Upper lobe of left lung (tissue), 6 donors: ENCODE data around the gene UBE2S. TPM values are rescaled to one million over a fixed set of nuclear protein-coding genes. Genes with fewer than 3 reads are reported as not detected.

Experiments
- ATAC-seq, 2 donors: fragments of 200-7000 bp; cut with Tn5 transposase; one replicate each; pipeline ENCODE4 v1.9.1; 2022; ENCODE audit warnings: mild to moderate bottlenecking in 2 of 2, moderate library complexity in 2 of 2; ENCODE audit not compliant: low FRiP score in 2 of 2
- DNase-seq, 2 donors: peaks; one replicate each; pipeline ENCODE4 v3.0.0-alpha.2; 2019 to 2020
- H3K27ac ChIP-seq, 4 donors: fragments of 200-600 bp; sonication (generic); one replicate each; pipeline ENCODE4 v1.5.1; 2016 to 2019
- H3K27me3 ChIP-seq, 4 donors: fragments of 200-600 bp; sonication (generic); one replicate each; pipeline ENCODE4 v1.5.1; 2017 to 2019
- H3K36me3 ChIP-seq, 4 donors: fragments of 200-600 bp; sonication (generic); one replicate each; pipeline ENCODE4 v1.5.1; 2016 to 2019
- H3K4me1 ChIP-seq, 4 donors: fragments of 200-600 bp; sonication (generic); one replicate each; pipeline ENCODE4 v1.5.1; 2018 to 2019
- H3K4me3 ChIP-seq, 4 donors: fragments of 200-600 bp; sonication (generic); one replicate each; pipeline ENCODE4 v1.5.1; 2017 to 2019; ENCODE audit warnings: mild to moderate bottlenecking in 2 of 4, moderate library complexity in 1 of 4
- H3K9me3 ChIP-seq, 4 donors: fragments of 200-600 bp; sonication (generic); one replicate each; pipeline ENCODE4 v1.5.1; 2018 to 2019
- EP300 ChIP-seq, 4 donors: sonication (generic); formaldehyde crosslinking; IDR thresholded peaks; one replicate each; pipeline ENCODE4 v1.5.1; 2017; ENCODE audit warnings: antibody characterized with exemption in 4 of 4, control low read depth in 2 of 4
- POLR2A ChIP-seq, 4 donors: fragments of 450-650 bp; IDR thresholded peaks; one replicate each; pipeline ENCODE4 v1.5.1; 2016 to 2017; ENCODE audit warnings: antibody characterized with exemption in 4 of 4, mild to moderate bottlenecking in 2 of 4
- POLR2AphosphoS5 ChIP-seq, 2 donors: sonication (generic); formaldehyde crosslinking; IDR thresholded peaks; one replicate each; pipeline ENCODE4 v1.5.1; 2017; ENCODE audit warnings: antibody characterized with exemption in 2 of 2
- WGBS, 2 donors: methylation state at CpG; one replicate each; pipeline ENCODE4 v1.1.5; 2017 to 2018; 5-methylcytosine and 5-hydroxymethylcytosine counted together
- total RNA-seq, 6 donors: library from RNA; depleted of rRNA in 4 of 6; stranded (reverse); fragments of >200 nt in 4 of 6; gene quantifications; one replicate each; pipeline versions ENCODE4 v1.1.0 to v1.2.1, GENCODE V29; 2016 to 2021
- TF ChIP-seq, protein P1 (sequence below), 6 experiments: fragments of 450-650 bp in 4 of 6; fragments of 200-600 bp in 2 of 6; sonication (generic) in 2 of 6; IDR thresholded peaks; one replicate each; pipeline ENCODE4 v1.5.1; 2016 to 2019; ENCODE audit warnings: antibody characterized with exemption in 6 of 6
- donor health status: DM: no; HTN: no; CAD: no; lungs with moderate emphysema.
- donor health status: DM: no; HTN: yes; CAD: no; lungs with severe emphysema.

The UBE2S gene
- total RNA-seq, 6 donors from 2014 or later, result 6.5 to 31.6 (median 19.0) TPM

- Histone ChIP-seq H3K9me3 (no peaks in the 10 kb centered on the region), H3K36me3 (no peaks in the 10 kb centered on the region), H3K27me3 (peaks cover 0 to 40% (median 6%) of the 10 kb centered on the region in 4 donors), H3K27ac (no peak overlapping the region), H3K4me3 (no peak overlapping the region), H3K4me1 (no peaks in the 10 kb centered on the region)
- WGBS, 2 donors, result 62 to 83% methylated on average over 4 of the region's 4 CpGs
- ATAC-seq, result no peak
- TF ChIP-seq EP300 (IDR thresholded peaks at IDR 0.05), result no peak
- TF ChIP-seq POLR2AphosphoS5 (IDR thresholded peaks at IDR 0.05), result no peak
- TF ChIP-seq, protein P1, sequence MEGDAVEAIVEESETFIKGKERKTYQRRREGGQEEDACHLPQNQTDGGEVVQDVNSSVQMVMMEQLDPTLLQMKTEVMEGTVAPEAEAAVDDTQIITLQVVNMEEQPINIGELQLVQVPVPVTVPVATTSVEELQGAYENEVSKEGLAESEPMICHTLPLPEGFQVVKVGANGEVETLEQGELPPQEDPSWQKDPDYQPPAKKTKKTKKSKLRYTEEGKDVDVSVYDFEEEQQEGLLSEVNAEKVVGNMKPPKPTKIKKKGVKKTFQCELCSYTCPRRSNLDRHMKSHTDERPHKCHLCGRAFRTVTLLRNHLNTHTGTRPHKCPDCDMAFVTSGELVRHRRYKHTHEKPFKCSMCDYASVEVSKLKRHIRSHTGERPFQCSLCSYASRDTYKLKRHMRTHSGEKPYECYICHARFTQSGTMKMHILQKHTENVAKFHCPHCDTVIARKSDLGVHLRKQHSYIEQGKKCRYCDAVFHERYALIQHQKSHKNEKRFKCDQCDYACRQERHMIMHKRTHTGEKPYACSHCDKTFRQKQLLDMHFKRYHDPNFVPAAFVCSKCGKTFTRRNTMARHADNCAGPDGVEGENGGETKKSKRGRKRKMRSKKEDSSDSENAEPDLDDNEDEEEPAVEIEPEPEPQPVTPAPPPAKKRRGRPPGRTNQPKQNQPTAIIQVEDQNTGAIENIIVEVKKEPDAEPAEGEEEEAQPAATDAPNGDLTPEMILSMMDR (IDR thresholded peaks at IDR 0.05), result no peak
- no peak for DNase-seq
Observed at GRCh38 chr19:55434356-55434919, 26.9 kb upstream of the UBE2S start.

DNA sequence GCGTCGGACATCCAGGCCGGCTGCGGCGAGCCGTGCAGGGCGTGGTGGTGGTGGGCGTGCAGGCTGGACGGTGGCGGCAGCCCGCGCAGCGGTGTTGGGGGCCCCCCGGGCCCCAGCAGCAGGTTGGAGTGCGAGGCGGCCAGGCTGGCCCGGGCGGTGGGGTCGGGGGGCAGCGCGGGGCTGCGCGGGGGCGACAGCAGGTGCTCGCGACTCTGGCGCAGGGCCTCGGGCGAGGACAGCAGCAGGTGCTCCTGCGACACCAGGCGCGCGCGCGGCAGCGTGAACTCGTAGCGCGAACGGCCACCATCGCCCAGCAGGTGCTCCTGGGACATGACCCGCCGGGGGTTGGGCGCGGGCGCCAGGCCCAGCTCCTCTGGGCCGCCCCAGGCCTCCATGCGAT, 25.7 kb upstream of the UBE2S start:
- no peaks in the 10 kb centered on the region for H3K4me1 ChIP-seq
- H3K36me3 ChIP-seq, result no peaks in the 10 kb centered on the region
- H3K9me3 ChIP-seq, result no peaks in the 10 kb centered on the region
- 10 to 19% methylated on average over 9 to 24 of the region's 48 CpGs for whole genome bisulfite sequencing, 2 donors
- H3K27me3 ChIP-seq, result peaks cover 0 to 34% (median 5%) of the 10 kb centered on the region in 4 donors
- TF ChIP-seq EP300 (IDR thresholded peaks at IDR 0.05), result no peak
- TF ChIP-seq POLR2A (IDR thresholded peaks at IDR 0.05), result no peak
- TF ChIP-seq, protein P1 (IDR thresholded peaks at IDR 0.05), result no peak
- TF ChIP-seq POLR2AphosphoS5 (IDR thresholded peaks at IDR 0.05), result no peak
- H3K4me3 ChIP-seq, result no peak overlapping the region
- DNase-seq, result peak in 1 of 2 donors; percentile 75
- no peak for ATAC-seq
- H3K27ac ChIP-seq, result no peak overlapping the region

DNA sequence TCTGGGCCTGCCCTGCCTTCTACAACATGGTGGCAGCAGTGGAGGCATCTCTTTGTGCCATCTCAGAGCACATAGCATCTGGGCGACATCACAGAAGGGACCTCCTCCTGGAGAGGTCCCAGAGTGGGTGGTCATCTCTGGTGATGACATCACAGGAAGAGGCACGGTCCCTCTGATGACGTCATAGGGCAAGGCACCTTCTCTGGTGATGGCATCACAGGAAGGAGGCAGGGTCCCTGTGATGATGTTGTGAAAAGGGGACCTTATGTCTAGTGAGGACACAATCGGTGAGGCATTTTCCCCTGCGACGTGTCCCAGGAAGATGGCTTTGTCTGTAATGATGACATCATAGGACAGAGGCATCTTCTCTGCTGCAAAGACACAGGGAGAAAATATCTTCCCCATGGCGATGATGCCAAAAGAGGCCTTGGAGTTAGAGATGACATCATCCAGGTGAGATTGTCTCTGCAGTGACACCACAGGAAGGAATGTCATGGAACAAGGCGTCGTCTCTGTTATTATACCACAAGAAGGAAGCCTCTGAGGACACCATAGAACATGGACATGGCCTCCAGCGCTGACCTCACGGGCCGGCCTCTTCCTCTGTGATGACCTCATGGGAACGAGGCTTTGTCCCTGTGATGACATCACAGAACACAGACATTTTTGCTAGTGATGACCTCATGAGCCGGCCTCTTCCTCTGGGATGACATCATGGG, 24.8 kb upstream of the UBE2S start:
- 88 to 93% methylated on average over 11 to 14 of the region's 14 CpGs for WGBS, 2 donors
- no peak overlapping the region for H3K27ac ChIP-seq
- H3K4me3 ChIP-seq, result no peak overlapping the region
- no peaks in the 10 kb centered on the region for H3K9me3 ChIP-seq
- H3K4me1 ChIP-seq, result no peaks in the 10 kb centered on the region
- peaks cover 0 to 29% (median 5%) of the 10 kb centered on the region in 4 donors for H3K27me3 ChIP-seq
- DNase-seq, result no peak
- ATAC-seq, result no peak
- TF ChIP-seq EP300 (IDR thresholded peaks at IDR 0.05), result no peak
- no peak for TF ChIP-seq POLR2AphosphoS5 (IDR thresholded peaks at IDR 0.05)
- TF ChIP-seq POLR2A (IDR thresholded peaks at IDR 0.05), result no peak
- TF ChIP-seq, protein P1 (IDR thresholded peaks at IDR 0.05), result no peak
- no peaks in the 10 kb centered on the region for H3K36me3 ChIP-seq

DNA sequence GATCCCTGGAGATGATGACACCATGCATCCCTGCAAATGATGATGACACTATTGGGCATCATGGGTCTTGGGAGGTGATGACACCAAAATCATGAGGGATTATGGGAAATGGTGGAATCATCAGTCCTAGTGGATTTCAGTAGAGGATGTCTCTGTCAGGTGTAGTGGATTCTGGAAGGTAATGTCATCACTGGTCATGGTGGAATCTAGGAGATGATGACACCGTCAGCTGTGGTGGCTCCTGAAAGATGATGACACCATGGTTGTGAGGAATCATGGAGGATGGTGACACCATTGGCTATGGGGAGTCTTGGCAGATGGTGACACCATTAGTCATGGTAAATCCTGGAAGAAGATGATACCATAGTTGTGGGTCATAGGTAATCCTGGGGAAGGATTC, 23.6 kb upstream of the UBE2S start:
- no peak for DNase-seq
- no peak overlapping the region for H3K27ac ChIP-seq
- H3K36me3 ChIP-seq, result no peaks in the 10 kb centered on the region
- TF ChIP-seq EP300 (IDR thresholded peaks at IDR 0.05), result no peak
- TF ChIP-seq, protein P1 (IDR thresholded peaks at IDR 0.05), result no peak
- TF ChIP-seq POLR2A (IDR thresholded peaks at IDR 0.05), result no peak
- TF ChIP-seq POLR2AphosphoS5 (IDR thresholded peaks at IDR 0.05), result no peak
- 100% methylated on average over 1 of the region's 1 CpG for WGBS, 2 donors
- H3K27me3 ChIP-seq, result peaks cover 0 to 29% (median 5%) of the 10 kb centered on the region in 4 donors
- H3K9me3 ChIP-seq, result no peaks in the 10 kb centered on the region
- no peak for ATAC-seq
- H3K4me3 ChIP-seq, result no peak overlapping the region
- H3K4me1 ChIP-seq, result no peaks in the 10 kb centered on the region
